ENCODE measurements around the gene PLEKHH2.
"Not testable (repeated sequence)": the region's sequence is repeated elsewhere in the genome, so short reads cannot be mapped to it uniquely, and the experiment has no call there.

The PLEKHH2 gene

GRCh38 chr2:43724728-43725526 is 87.9 kb downstream of the PLEKHH2 start:
- DNase-seq (ENCODE audit: low spot score) (no peak), ATAC-seq (ENCODE audit: low read depth) (no peak)
- Histone ChIP-seq H3K27me3 (ENCODE audit: insufficient read depth, poor library complexity, severe bottlenecking) (no peaks in the 10 kb centered on the region), H3K9me3 (ENCODE audit: severe bottlenecking) (peaks cover 1% of the 10 kb centered on the region), H3K27ac (ENCODE audit: poor library complexity, severe bottlenecking) (no peak overlapping the region), H3K4me3 (ENCODE audit: severe bottlenecking) (no peak overlapping the region), H3K4me1 (ENCODE audit: insufficient read depth, poor library complexity, severe bottlenecking) (no peaks in the 10 kb centered on the region), H3K36me3 (ENCODE audit: low read depth) (no peaks in the 10 kb centered on the region)
- TF ChIP-seq CTCF (IDR thresholded peaks at IDR 0.05; ENCODE audit: poor library complexity, severe bottlenecking), result no peak

GRCh38 chr2:43725711-43726246 is 88.7 kb downstream of the PLEKHH2 start:
- no peak overlapping the region for H3K27ac ChIP-seq (ENCODE audit: poor library complexity, severe bottlenecking)
- H3K4me1 ChIP-seq (ENCODE audit: insufficient read depth, poor library complexity, severe bottlenecking), result no peaks in the 10 kb centered on the region
- H3K27me3 ChIP-seq (ENCODE audit: insufficient read depth, poor library complexity, severe bottlenecking), result no peaks in the 10 kb centered on the region
- ATAC-seq (ENCODE audit: low read depth) (no peak), DNase-seq (ENCODE audit: low spot score) (no peak)
- no peaks in the 10 kb centered on the region for H3K36me3 ChIP-seq (ENCODE audit: low read depth)
- no peak overlapping the region for H3K4me3 ChIP-seq (ENCODE audit: severe bottlenecking)
- peaks cover 1% of the 10 kb centered on the region for H3K9me3 ChIP-seq (ENCODE audit: severe bottlenecking)
- no peak for TF ChIP-seq CTCF (IDR thresholded peaks at IDR 0.05; ENCODE audit: poor library complexity, severe bottlenecking)

- H3K36me3 ChIP-seq (ENCODE audit: low read depth); H3K9me3 ChIP-seq (ENCODE audit: severe bottlenecking); ATAC-seq (ENCODE audit: low read depth); DNase-seq (ENCODE audit: low spot score); H3K4me3 ChIP-seq (ENCODE audit: severe bottlenecking); H3K27me3 ChIP-seq (ENCODE audit: insufficient read depth, poor library complexity, severe bottlenecking); H3K4me1 ChIP-seq (ENCODE audit: insufficient read depth, poor library complexity, severe bottlenecking); H3K27ac ChIP-seq (ENCODE audit: poor library complexity, severe bottlenecking): not testable (repeated sequence)
These were observed 90.0 kb downstream of the PLEKHH2 start for GRCh38 chr2:43726961-43727633.

- Histone ChIP-seq H3K27ac (ENCODE audit: poor library complexity, severe bottlenecking) (no peak overlapping the region), H3K36me3 (ENCODE audit: low read depth) (no peaks in the 10 kb centered on the region), H3K4me1 (ENCODE audit: insufficient read depth, poor library complexity, severe bottlenecking) (no peaks in the 10 kb centered on the region), H3K27me3 (ENCODE audit: insufficient read depth, poor library complexity, severe bottlenecking) (no peaks in the 10 kb centered on the region), H3K4me3 (ENCODE audit: severe bottlenecking) (no peak overlapping the region), H3K9me3 (ENCODE audit: severe bottlenecking) (peaks cover 1% of the 10 kb centered on the region)
- no peak for ATAC-seq (ENCODE audit: low read depth)
- no peak for DNase-seq (ENCODE audit: low spot score)
- TF ChIP-seq CTCF (IDR thresholded peaks at IDR 0.05; ENCODE audit: poor library complexity, severe bottlenecking), result no peak
These were observed 90.6 kb downstream of the PLEKHH2 start for GRCh38 chr2:43727634-43728014.

- DNase-seq (ENCODE audit: low spot score) (no peak), ATAC-seq (ENCODE audit: low read depth) (no peak)
- H3K4me3 ChIP-seq (ENCODE audit: severe bottlenecking), result no peak overlapping the region
- no peaks in the 10 kb centered on the region for H3K4me1 ChIP-seq (ENCODE audit: insufficient read depth, poor library complexity, severe bottlenecking)
- no peak overlapping the region for H3K27ac ChIP-seq (ENCODE audit: poor library complexity, severe bottlenecking)
- H3K36me3 ChIP-seq (ENCODE audit: low read depth), result no peaks in the 10 kb centered on the region
- H3K27me3 ChIP-seq (ENCODE audit: insufficient read depth, poor library complexity, severe bottlenecking), result no peaks in the 10 kb centered on the region
- TF ChIP-seq CTCF (IDR thresholded peaks at IDR 0.05; ENCODE audit: poor library complexity, severe bottlenecking), result no peak
- H3K9me3 ChIP-seq (ENCODE audit: severe bottlenecking), result peaks cover 1% of the 10 kb centered on the region
These were observed 92.6 kb downstream of the PLEKHH2 start for GRCh38 chr2:43729491-43730174.
